Middle frontal gyrus (tissue), 1 donor: ENCODE measurements around the gene MRPL44.
"Not testable (repeated sequence)": the region's sequence is repeated elsewhere in the genome, so short reads cannot be mapped to it uniquely, and the experiment has no call there.

ENCODE experiments used
- DNase-seq: peaks from one replicate; pipeline ENCODE4 v3.0.0-alpha.2; 2015; ENCODE audit warnings: low spot score; ENCODE audit errors: extremely low spot score

Gene MRPL44

DNA sequence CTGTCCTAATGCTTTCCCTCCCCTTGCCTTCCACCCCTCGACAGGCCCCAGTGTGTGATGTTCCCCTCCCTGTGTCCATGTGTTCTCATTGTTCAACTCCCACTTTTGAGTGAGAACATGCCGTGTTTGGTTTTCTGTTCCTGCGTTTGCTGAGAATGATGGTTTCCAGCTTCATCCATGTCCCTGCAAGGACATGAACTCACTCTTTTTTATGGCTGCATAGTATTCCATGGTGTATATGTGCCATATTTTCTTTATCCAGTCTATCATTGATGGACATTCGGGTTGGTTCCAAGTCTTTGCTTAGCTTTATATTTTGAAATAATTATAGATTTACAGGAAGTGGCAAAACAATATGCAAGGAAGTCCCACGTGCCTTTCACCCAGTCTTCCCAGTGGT, 43.4 kb downstream of the MRPL44 start:
- not testable (repeated sequence) for DNase-seq

DNA sequence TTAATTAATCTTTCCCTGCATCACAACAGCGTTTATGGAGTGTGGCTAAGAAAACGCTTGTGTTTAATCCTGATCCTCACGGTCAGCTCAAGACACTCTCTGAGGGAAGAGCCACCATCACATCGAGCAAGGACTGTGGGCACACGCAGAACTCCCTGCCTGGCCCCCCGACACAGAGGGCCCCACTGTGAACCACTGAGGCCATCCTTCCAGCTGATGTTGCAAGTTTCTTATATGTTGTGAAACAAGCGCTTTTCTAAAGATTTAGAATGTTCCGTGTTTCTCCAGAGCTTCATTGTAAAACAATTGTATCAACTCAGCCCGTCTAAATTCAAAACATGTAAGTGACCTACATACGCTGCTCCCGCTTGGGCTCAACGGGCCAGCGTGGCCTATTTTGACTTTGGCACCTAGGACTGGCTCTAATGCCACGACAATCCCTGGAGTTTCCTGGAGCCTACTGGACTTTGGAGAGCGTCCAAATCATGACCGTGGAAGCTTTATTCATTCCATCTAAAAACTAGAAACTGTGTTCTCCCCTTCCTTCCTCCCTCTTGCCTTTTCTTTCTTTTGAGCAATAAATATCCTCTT, 46.9 kb downstream of the MRPL44 start:
- DNase-seq, result no peak

DNA sequence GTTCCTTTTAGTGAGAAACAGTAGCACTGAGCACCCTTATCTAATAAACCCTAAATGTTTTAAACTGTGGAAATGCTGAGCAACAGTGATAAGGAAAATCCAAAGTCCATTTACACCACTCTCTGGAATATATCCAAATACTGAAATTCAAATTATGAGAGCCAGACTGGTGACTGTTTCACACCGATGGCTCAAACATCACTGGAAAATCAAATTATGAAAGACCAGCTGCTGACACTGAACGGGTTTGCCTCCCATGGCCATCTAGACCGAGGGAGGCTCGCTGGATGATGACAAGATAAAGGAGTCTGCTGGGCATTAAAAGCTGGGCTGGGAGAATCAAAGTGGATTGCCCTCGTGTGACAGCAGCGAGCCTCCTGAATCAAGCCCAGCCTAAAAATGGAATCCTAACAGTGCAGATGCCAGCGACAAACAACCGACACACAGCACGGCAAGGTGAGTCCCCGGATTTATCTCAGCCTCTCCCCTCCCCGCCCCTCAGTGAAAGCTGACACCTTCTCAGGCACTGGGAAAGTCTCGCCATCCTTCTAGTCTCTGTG, 51.5 kb downstream of the MRPL44 start:
- no peak for DNase-seq

DNA sequence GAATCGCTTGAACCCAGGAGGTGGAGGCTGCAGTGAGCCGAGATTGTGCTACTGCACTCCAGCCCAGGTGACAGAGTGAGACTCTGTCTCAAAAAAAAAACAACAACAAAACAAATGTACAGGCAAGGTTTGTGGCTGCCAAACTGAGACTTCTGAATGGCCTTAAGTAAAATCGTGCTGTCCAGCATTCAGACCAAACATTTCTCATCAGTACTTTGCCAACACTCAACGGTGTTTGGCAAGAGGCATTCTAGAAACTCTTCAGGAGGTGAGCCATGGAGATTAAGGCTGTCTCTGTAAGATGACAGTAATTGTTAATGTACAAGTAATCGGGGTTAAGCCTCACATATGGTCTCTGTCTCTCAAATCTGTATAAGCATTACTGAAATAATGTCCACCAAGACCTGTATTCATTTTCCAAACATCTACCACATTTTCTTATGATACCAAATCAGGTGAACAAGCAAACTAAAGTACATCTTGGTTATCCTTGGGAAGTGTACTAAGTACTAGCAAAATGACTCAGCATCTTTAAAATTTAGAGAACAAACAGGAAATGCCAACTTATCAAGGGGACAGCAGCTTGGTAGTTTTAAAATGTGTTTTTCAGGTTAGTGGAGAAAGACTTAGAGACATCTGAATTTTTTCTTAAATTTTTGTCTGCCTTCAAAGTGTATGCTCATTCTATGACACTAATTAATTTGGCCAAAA, 52.5 kb downstream of the MRPL44 start:
- DNase-seq, result no peak

DNA sequence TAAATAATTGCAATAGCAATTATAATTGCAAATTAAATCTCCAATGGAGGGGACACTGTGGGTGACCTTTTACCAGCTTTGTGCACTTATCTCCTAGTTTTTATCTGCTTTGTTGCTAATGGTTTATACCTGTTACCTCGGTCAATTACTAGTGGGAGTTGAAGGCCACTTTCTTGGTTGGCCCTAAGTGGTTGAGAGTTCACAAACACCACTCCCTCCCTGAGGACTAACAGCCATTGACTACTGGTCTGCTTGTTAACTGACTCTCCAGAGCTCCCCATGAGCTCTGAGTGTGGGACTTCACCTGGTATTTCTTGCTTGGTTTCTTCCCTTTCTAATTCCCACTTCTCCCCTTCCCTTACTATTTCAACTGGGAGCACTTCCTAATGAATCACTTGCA, 54.6 kb downstream of the MRPL44 start:
- no peak for DNase-seq

DNA sequence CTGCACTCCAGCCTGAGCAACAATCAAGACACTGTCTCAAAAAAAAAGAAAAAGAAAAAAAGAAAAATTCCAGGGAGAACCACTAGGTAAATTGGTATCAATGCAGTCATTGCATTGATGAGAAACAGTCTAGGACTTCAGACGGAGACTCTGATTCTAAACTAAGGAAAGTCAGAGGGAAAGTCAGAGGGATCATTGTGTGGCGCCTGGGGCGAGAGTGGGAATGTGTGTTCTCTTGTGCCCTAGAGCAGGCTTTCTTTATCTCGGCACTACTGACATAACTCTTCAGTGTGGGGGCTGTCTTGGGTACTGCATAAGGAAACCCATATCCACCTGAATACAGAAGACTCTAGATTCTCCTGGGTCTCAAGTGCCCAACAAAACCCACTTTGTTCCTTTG, 57.1 kb downstream of the MRPL44 start:
- no peak for DNase-seq

DNA sequence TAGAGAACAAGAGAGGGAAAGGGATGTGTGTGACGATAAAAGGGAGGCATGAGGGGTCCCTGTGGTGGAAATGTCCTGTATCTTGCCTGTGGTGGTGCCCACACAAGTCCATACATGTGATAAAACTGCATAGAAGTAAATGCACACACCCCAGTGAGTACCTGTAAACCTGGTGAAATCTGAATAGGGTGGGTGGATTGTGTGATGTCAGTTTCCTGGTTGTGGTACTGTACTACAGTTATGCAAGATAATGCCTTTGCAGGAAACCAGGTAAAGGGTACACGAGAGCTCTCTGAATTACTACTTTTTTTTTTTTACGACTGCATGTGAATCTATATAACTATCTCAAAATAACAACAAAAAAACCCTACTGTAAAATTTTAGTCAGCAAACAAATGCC, 59.7 kb downstream of the MRPL44 start:
- no peak for DNase-seq
